Subcutaneous abdominal adipose tissue (tissue), 5 donors: Measurements from ENCODE around the gene GNB2.
A peak's percentile ranks its signal among the peaks of the same experiment; 100 is the strongest.
"Not testable (repeated sequence)": the region's sequence is repeated elsewhere in the genome, so short reads cannot be mapped to it uniquely, and the experiment has no call there.

ENCODE experiments used
- H3K27ac ChIP-seq: one replicate; pipeline ENCODE4 v1.7.0; 2013; ENCODE audit warnings: low read depth, mild to moderate bottlenecking, inconsistent platforms, low read length, moderate library complexity
- H3K27me3 ChIP-seq, 5 donors: one replicate each; pipeline ENCODE4 v1.7.0; 2013; ENCODE audit warnings: low read length in 5 of 5, inconsistent platforms in 1 of 5; ENCODE audit not compliant: control insufficient read depth in 5 of 5, insufficient read depth in 4 of 5
- H3K36me3 ChIP-seq, 5 donors: one replicate each; pipeline ENCODE4 v1.7.0; 2013; ENCODE audit warnings: low read length in 5 of 5; ENCODE audit not compliant: control insufficient read depth in 5 of 5, insufficient read depth in 5 of 5
- H3K4me1 ChIP-seq, 5 donors: one replicate each; pipeline ENCODE4 v1.7.0; 2013; ENCODE audit warnings: low read length in 5 of 5, mild to moderate bottlenecking in 3 of 5, moderate library complexity in 1 of 5; ENCODE audit not compliant: control insufficient read depth in 5 of 5, insufficient read depth in 5 of 5
- H3K4me3 ChIP-seq, 5 donors: one replicate each; pipeline ENCODE4 v1.7.0; 2013; ENCODE audit warnings: low read length in 5 of 5, low read depth in 1 of 5
- H3K9ac ChIP-seq, 5 donors: one replicate each; pipeline ENCODE4 v1.7.0; 2013; ENCODE audit warnings: low read length in 5 of 5, mild to moderate bottlenecking in 4 of 5, moderate library complexity in 3 of 5
- H3K9me3 ChIP-seq, 5 donors: one replicate each; pipeline ENCODE4 v1.7.0; 2013; ENCODE audit warnings: low read length in 5 of 5; ENCODE audit not compliant: control insufficient read depth in 5 of 5
- donor health status: healthy.
- donor health status: healthy.
- donor health status: healthy.
- donor health status: healthy.
- donor health status: healthy.

The GNB2 gene

GRCh38 chr7:100665168-100665726 lies 8.3 kb upstream of the GNB2 start:
- no peak overlapping the region for H3K9ac ChIP-seq
- H3K27ac ChIP-seq, result no peak overlapping the region
- no peaks in the 10 kb centered on the region for H3K36me3 ChIP-seq
- H3K27me3 ChIP-seq, result no peaks in the 10 kb centered on the region
- no peaks in the 10 kb centered on the region for H3K4me1 ChIP-seq
- no peak overlapping the region for H3K4me3 ChIP-seq
- no peaks in the 10 kb centered on the region for H3K9me3 ChIP-seq

GRCh38 chr7:100667331-100668068 lies 6.0 kb upstream of the GNB2 start:
- no peaks in the 10 kb centered on the region for H3K27me3 ChIP-seq
- H3K9me3 ChIP-seq, result no peaks in the 10 kb centered on the region
- no peak overlapping the region for H3K4me3 ChIP-seq
- H3K9ac ChIP-seq, result no peak overlapping the region
- no peak overlapping the region for H3K27ac ChIP-seq
- no peaks in the 10 kb centered on the region for H3K36me3 ChIP-seq
- no peaks in the 10 kb centered on the region for H3K4me1 ChIP-seq

GRCh38 chr7:100668069-100668449 lies 5.5 kb upstream of the GNB2 start:
- Histone ChIP-seq H3K27me3 (no peaks in the 10 kb centered on the region), H3K9ac (no peak overlapping the region), H3K4me1 (peaks cover 0 to 4% (median 0%) of the 10 kb centered on the region in 5 donors), H3K36me3 (no peaks in the 10 kb centered on the region), H3K4me3 (no peak overlapping the region), H3K27ac (no peak overlapping the region), H3K9me3 (no peaks in the 10 kb centered on the region)

GRCh38 chr7:100669106-100669505 lies 4.4 kb upstream of the GNB2 start:
- H3K9me3 ChIP-seq, H3K27me3 ChIP-seq, H3K9ac ChIP-seq, H3K4me3 ChIP-seq, H3K4me1 ChIP-seq, H3K27ac ChIP-seq, H3K36me3 ChIP-seq: not testable (repeated sequence)

GRCh38 chr7:100670074-100670473 lies 3.5 kb upstream of the GNB2 start:
- no peaks in the 10 kb centered on the region for H3K9me3 ChIP-seq
- peaks cover 0 to 13% (median 3%) of the 10 kb centered on the region in 5 donors for H3K4me1 ChIP-seq
- no peak overlapping the region for H3K27ac ChIP-seq
- H3K4me3 ChIP-seq, result no peak overlapping the region
- H3K9ac ChIP-seq, result no peak overlapping the region
- no peaks in the 10 kb centered on the region for H3K36me3 ChIP-seq
- no peaks in the 10 kb centered on the region for H3K27me3 ChIP-seq

GRCh38 chr7:100671353-100672327 lies 1.9 kb upstream of the GNB2 start:
- Histone ChIP-seq H3K27ac (no peak overlapping the region), H3K27me3 (no peaks in the 10 kb centered on the region), H3K9ac (no peak overlapping the region), H3K4me1 (peaks cover 3 to 24% (median 7%) of the 10 kb centered on the region in 5 donors), H3K36me3 (peaks cover 0 to 4% (median 3%) of the 10 kb centered on the region in 5 donors), H3K4me3 (no peak overlapping the region), H3K9me3 (no peaks in the 10 kb centered on the region)

- Histone ChIP-seq H3K4me3 (peak overlapping the region; percentile 66 to 90 (median 89)), H3K27me3 (no peaks in the 10 kb centered on the region), H3K36me3 (peaks cover 0 to 27% (median 26%) of the 10 kb centered on the region in 5 donors), H3K27ac (peak overlapping the region; percentile 92), H3K9ac (peak overlapping the region in 4 of 5 donors; percentile 92 to 97 (median 96)), H3K4me1 (peaks cover 3 to 35% (median 9%) of the 10 kb centered on the region in 5 donors), H3K9me3 (no peaks in the 10 kb centered on the region)
Observed at GRCh38 chr7:100673942-100674410, 436 bp downstream of the GNB2 start.

GRCh38 chr7:100674411-100675104 lies 1.0 kb downstream of the GNB2 start:
- H3K9me3 ChIP-seq, result no peaks in the 10 kb centered on the region
- peak overlapping the region; percentile 72 to 90 (median 89) for H3K4me3 ChIP-seq
- H3K27me3 ChIP-seq, result no peaks in the 10 kb centered on the region
- H3K36me3 ChIP-seq, result peaks cover 0 to 32% (median 31%) of the 10 kb centered on the region in 5 donors
- H3K27ac ChIP-seq, result peak overlapping the region; percentile 92
- H3K4me1 ChIP-seq, result peaks cover 3 to 37% (median 13%) of the 10 kb centered on the region in 5 donors
- H3K9ac ChIP-seq, result peak overlapping the region in 4 of 5 donors; percentile 91 to 97 (median 96)

GRCh38 chr7:100675105-100675451 lies 1.5 kb downstream of the GNB2 start:
- H3K36me3 ChIP-seq, result peaks cover 0 to 36% (median 34%) of the 10 kb centered on the region in 5 donors
- H3K4me1 ChIP-seq, result peaks cover 3 to 42% (median 17%) of the 10 kb centered on the region in 5 donors
- H3K9me3 ChIP-seq, result no peaks in the 10 kb centered on the region
- peak overlapping the region in 4 of 5 donors; percentile 80 to 90 (median 90) for H3K4me3 ChIP-seq
- H3K27me3 ChIP-seq, result no peaks in the 10 kb centered on the region
- peak overlapping the region; percentile 92 for H3K27ac ChIP-seq
- H3K9ac ChIP-seq, result peak overlapping the region in 4 of 5 donors; percentile 91 to 97 (median 96)
